Choroid plexus epithelial cell (primary cell): ENCODE data around the gene NMS.

Source experiments
- DNase-seq: peaks from one replicate; pipeline ENCODE4 v3.0.0-alpha.2; 2010; ENCODE audit warnings: low read depth
- H3K4me3 ChIP-seq: 2 replicates; pipeline ENCODE4 v1.5.1; 2011; ENCODE audit warnings: low read depth, mild to moderate bottlenecking, control low read depth, low read length, moderate library complexity
- CTCF ChIP-seq: conservative IDR thresholded peaks from 2 replicates; pipeline ENCODE4 v1.5.1; 2011; ENCODE audit warnings: low read depth, mild to moderate bottlenecking, control low read depth, inconsistent platforms, low read length, moderate library complexity

The NMS gene

GRCh38 chr2:100484390-100484789 lies 14.1 kb downstream of the NMS start:
- TF ChIP-seq CTCF: no peak
- no peak for DNase-seq
- H3K4me3 ChIP-seq: no peak overlapping the region

- no peak for DNase-seq
- no peak overlapping the region for H3K4me3 ChIP-seq
- no peak for TF ChIP-seq CTCF
These were observed 15.1 kb downstream of the NMS start for GRCh38 chr2:100485396-100485795.

GRCh38 chr2:100494712-100495111 lies 24.4 kb downstream of the NMS start:
- H3K4me3 ChIP-seq: no peak overlapping the region
- DNase-seq: no peak
- TF ChIP-seq CTCF: no peak

GRCh38 chr2:100502782-100503181 lies 32.5 kb downstream of the NMS start:
- H3K4me3 ChIP-seq: no peak overlapping the region
- no peak for DNase-seq
- TF ChIP-seq CTCF: no peak

- no peak for DNase-seq
- TF ChIP-seq CTCF: no peak
- no peak overlapping the region for H3K4me3 ChIP-seq
These were observed 34.3 kb downstream of the NMS start for GRCh38 chr2:100504542-100504941.

- H3K4me3 ChIP-seq: no peak overlapping the region
- no peak for DNase-seq
- no peak for TF ChIP-seq CTCF
These were observed 38.8 kb downstream of the NMS start for GRCh38 chr2:100509066-100509465.

GRCh38 chr2:100513650-100514049 lies 43.4 kb downstream of the NMS start:
- no peak overlapping the region for H3K4me3 ChIP-seq
- DNase-seq: no peak
- TF ChIP-seq CTCF: no peak
